Panc1 (cell line): ENCODE measurements around the gene STAB1. TPM values are rescaled to one million over a fixed set of nuclear protein-coding genes. Genes with fewer than 3 reads are reported as not detected.

ENCODE experiments used
- ATAC-seq: fragments of 200-7000 bp; cut with Tn5 transposase; 2 replicates; pipeline ENCODE4 v1.9.1; 2020; ENCODE audit warnings: mild to moderate bottlenecking, moderate library complexity
- BruUV-seq: library from RNA; stranded (reverse); fragments of 400-500 nt; replicated peaks from 2 replicates; lab custom pipeline; 2021; lab: Mats Ljungman, UMichigan
- CTCF ChIA-PET: fragments of 300-600 bp; sonication (Branson Sonifier 250); formaldehyde crosslinking; loops from one replicate; lab custom pipeline; 2022; ENCODE audit warnings: antibody characterized with exemption; lab: Charles Lee
- POLR2A ChIA-PET: fragments of 300-600 bp; sonication (Branson Sonifier 250); formaldehyde crosslinking; loops from one replicate; lab custom pipeline; 2022; ENCODE audit warnings: antibody characterized with exemption; lab: Charles Lee
- DNase-seq: peaks from one replicate; pipeline ENCODE4 v3.0.0-alpha.2; 2010; ENCODE audit warnings: low read depth, low spot score
- H3K27ac ChIP-seq: 2 replicates; pipeline ENCODE4 v1.5.1; 2011; ENCODE audit warnings: mild to moderate bottlenecking, low read length, inconsistent platforms
- H3K27me3 ChIP-seq: fragments of 200-500 bp; sonication (Bioruptor generic); 2 replicates; pipeline ENCODE4 v1.6.0; 2014; ENCODE audit warnings: low read length, inconsistent platforms; ENCODE audit not compliant: control insufficient read depth, insufficient read depth
- H3K36me3 ChIP-seq: fragments of 200-500 bp; sonication (Bioruptor generic); 2 replicates; pipeline ENCODE4 v1.5.1; 2014; ENCODE audit warnings: inconsistent platforms, mild to moderate bottlenecking, low read length, moderate library complexity; ENCODE audit not compliant: control insufficient read depth, insufficient read depth
- H3K4me1 ChIP-seq: 2 replicates; pipeline ENCODE4 v1.5.1; 2011; ENCODE audit warnings: inconsistent platforms, mild to moderate bottlenecking, low read length, moderate library complexity; ENCODE audit not compliant: control insufficient read depth, insufficient read depth
- H3K4me3 ChIP-seq, 2 experiments: 2 replicates each; pipeline ENCODE4 v1.5.1; 2011 to 2012; ENCODE audit warnings: low read depth in 2 of 2, low read length in 2 of 2, mild to moderate bottlenecking in 2 of 2, inconsistent platforms in 1 of 2, moderate library complexity in 1 of 2
- H3K9me3 ChIP-seq: fragments of 200-500 bp; sonication (Bioruptor generic); 2 replicates; pipeline ENCODE4 v1.5.1; 2014; ENCODE audit warnings: low read depth, mild to moderate bottlenecking, inconsistent platforms, low read length, moderate library complexity; ENCODE audit not compliant: control insufficient read depth, insufficient read depth
- CTCF ChIP-seq: fragments of 450-650 bp; IDR thresholded peaks from 2 replicates; pipeline ENCODE4 v1.5.1; 2017; ENCODE audit warnings: mild to moderate bottlenecking
- POLR2AphosphoS5 ChIP-seq: IDR thresholded peaks from 2 replicates; pipeline ENCODE4 v1.6.1; 2012; ENCODE audit warnings: mild to moderate bottlenecking, low read depth, low read length, moderate library complexity
- REST ChIP-seq, 2 experiments: IDR thresholded peaks; 2 replicates each; pipeline ENCODE4 v1.6.1; 2011 to 2012; ENCODE audit warnings: low read depth in 2 of 2, control low read depth in 1 of 2, low read length in 1 of 2, mild to moderate bottlenecking in 1 of 2, moderate library complexity in 1 of 2; ENCODE audit not compliant: insufficient read depth in 1 of 2
- SIN3A ChIP-seq: IDR thresholded peaks from 2 replicates; pipeline ENCODE4 v1.6.1; 2012; ENCODE audit warnings: low read depth, mild to moderate bottlenecking, low read length, moderate library complexity, borderline replicate concordance; ENCODE audit not compliant: insufficient read depth
- TCF7L2 ChIP-seq: IDR thresholded peaks from 2 replicates; pipeline ENCODE4 v1.6.1; 2011; ENCODE audit warnings: mild to moderate bottlenecking, low read depth, low read length, inconsistent platforms
- in situ Hi-C: cut with HindIII; loops from 2 replicates; pipeline ENCODE4 v1.10.0; 2016; ENCODE audit warnings: low sequenced_read_pairs, low pct_unique_long_range_greater_than_20kb
- intact Hi-C: fragments of 100-400 bp; cut with micrococcal nuclease; formaldehyde crosslinking; loops from one replicate; pipeline ENCODE4 v1.10.0; 2022; ENCODE audit not compliant: unreplicated experiment
- total RNA-seq: library from RNA; stranded (reverse); gene quantifications from one replicate; pipeline ENCODE4 v1.2.1, GENCODE V29; 2021; ENCODE audit not compliant: unreplicated experiment

STAB1 gene
- total RNA-seq, 1 experiment from 2014 or later: 0.39 TPM

GRCh38 chr3:52490035-52490938, 4.9 kb upstream of the STAB1 start:
- H3K27me3 ChIP-seq: no peaks in the 10 kb centered on the region
- intact Hi-C loops (no loop called here), in situ Hi-C loops (no loop called here)
- no peaks in the 10 kb centered on the region for H3K9me3 ChIP-seq
- no peaks in the 10 kb centered on the region for H3K36me3 ChIP-seq
- ChIA-PET POLR2A (no interaction called here), CTCF (interaction anchor here (0.5 kb wide), 1 partner anchor 101 kb away, joined by 3 read pairs; no protein-coding TSS in a partner anchor)
- no peak overlapping the region for H3K4me3 ChIP-seq
- no TSS peak for BruUV-seq
- H3K27ac ChIP-seq: no peak overlapping the region
- no peaks in the 10 kb centered on the region for H3K4me1 ChIP-seq
- no peak for TF ChIP-seq TCF7L2
- no peak for TF ChIP-seq POLR2AphosphoS5
- no peak for TF ChIP-seq CTCF
- TF ChIP-seq REST (IDR thresholded peaks at IDR 0.05; ENCODE audit: insufficient read depth in 1 of 2, low read depth in 2 of 2, low read length in 1 of 2): no peak
- TF ChIP-seq SIN3A: no peak
- ATAC-seq (no peak), DNase-seq (no peak)

GRCh38 chr3:52490939-52491526, 4.1 kb upstream of the STAB1 start:
- Histone ChIP-seq H3K36me3 (no peaks in the 10 kb centered on the region), H3K4me3 (no peak overlapping the region), H3K4me1 (no peaks in the 10 kb centered on the region), H3K27me3 (no peaks in the 10 kb centered on the region), H3K27ac (no peak overlapping the region), H3K9me3 (no peaks in the 10 kb centered on the region)
- intact Hi-C loops (no loop called here), in situ Hi-C loops (no loop called here)
- no peak for TF ChIP-seq CTCF
- no peak for TF ChIP-seq TCF7L2
- no peak for TF ChIP-seq SIN3A
- no peak for TF ChIP-seq POLR2AphosphoS5
- BruUV-seq: no TSS peak
- ATAC-seq: no peak
- ChIA-PET CTCF (no interaction called here), POLR2A (no interaction called here)
- no peak for DNase-seq
